HepG2 (cell line): ENCODE measurements around the gene SNRPB2. TPM values are rescaled to one million over a fixed set of nuclear protein-coding genes. Genes with fewer than 3 reads are reported as not detected.

Experiments used
- ATAC-seq: fragments of 200-7000 bp; cut with Tn5 transposase; 3 replicates; pipeline ENCODE4 v1.9.1; 2020; ENCODE audit warnings: mild to moderate bottlenecking, moderate library complexity
- BruUV-seq: library from RNA; stranded (reverse); fragments of 400-500 nt; replicated peaks from 2 replicates; lab custom pipeline; 2021; lab: Mats Ljungman, UMichigan
- CTCF ChIA-PET: fragments of 300-600 bp; formaldehyde crosslinking; extraction: SDS; loops from one replicate; lab custom pipeline; 2021; ENCODE audit warnings: low total read pairs, inconsistent platforms, low intra/inter-chr PET ratio; lab: Yijun Ruan, JAX
- POLR2A ChIA-PET: fragments of 350-600 bp; sonication (Branson Sonifier 250); formaldehyde crosslinking; loops from one replicate; lab custom pipeline; 2020; ENCODE audit warnings: antibody characterized with exemption, inconsistent platforms; lab: Yijun Ruan, JAX
- DNase-seq: peaks from one replicate; pipeline ENCODE4 v3.0.0-alpha.2; 2015; ENCODE audit warnings: low spot score
- FAIRE-seq: peaks from 3 replicates; lab custom pipeline; 2011; peaks lifted over from hg19 to GRCh38; lab: Jason Lieb, UNC
- H2AFZ ChIP-seq: one replicate; pipeline ENCODE4 v1.6.1; 2011; ENCODE audit warnings: low read length, inconsistent platforms
- H3K27ac ChIP-seq: fragments of 300-600 bp; 3 replicates; pipeline ENCODE4 v1.8.0; 2011; ENCODE audit warnings: mixed run types, mild to moderate bottlenecking, mixed read lengths, low read length, inconsistent platforms; ENCODE audit not compliant: insufficient read depth; ENCODE audit errors: extremely low read length
- H3K27me3 ChIP-seq, 2 experiments: fragments of 200-600 bp in 1 of 2; 2 replicates in 1 of 2; 3 replicates in 1 of 2; pipeline versions ENCODE4 v1.6.0 to v1.8.0; 2011; ENCODE audit warnings: low read length in 2 of 2, mild to moderate bottlenecking in 2 of 2, moderate library complexity in 2 of 2, inconsistent platforms in 1 of 2; ENCODE audit not compliant: insufficient read depth in 2 of 2, control insufficient read depth in 1 of 2
- H3K36me3 ChIP-seq, 2 experiments: fragments of 200-600 bp in 1 of 2; replicated peaks in 1 of 2; 2 replicates in 1 of 2; 3 replicates in 1 of 2; pipeline versions ENCODE4 v1.5.1 to v1.8.0; 2011; ENCODE audit warnings: low read length in 2 of 2, inconsistent platforms in 1 of 2; ENCODE audit not compliant: insufficient read depth in 2 of 2, control insufficient read depth in 1 of 2
- H3K4me1 ChIP-seq: 2 replicates; pipeline ENCODE4 v1.5.1; 2012; ENCODE audit warnings: low read length, inconsistent platforms; ENCODE audit not compliant: insufficient read depth
- H3K4me2 ChIP-seq: 2 replicates; pipeline ENCODE4 v1.6.0; 2011; ENCODE audit warnings: low read depth, low read length, inconsistent platforms
- H3K4me3 ChIP-seq, 3 experiments: fragments of 200-600 bp in 1 of 3; sonication (generic), shearing (Covaris generic) in 1 of 3; replicated peaks in 1 of 3; 2 replicates each; pipeline ENCODE4 v1.5.1; 2011 to 2016; ENCODE audit warnings: low read length in 3 of 3, inconsistent platforms in 2 of 3, low read depth in 2 of 3, mild to moderate bottlenecking in 2 of 3, control low read depth in 1 of 3, mixed read lengths in 1 of 3; ENCODE audit not compliant: insufficient read depth in 1 of 3
- H3K79me2 ChIP-seq: one replicate; pipeline ENCODE4 v1.6.1; 2011; ENCODE audit warnings: low read length, inconsistent platforms; ENCODE audit not compliant: insufficient read depth
- H3K9ac ChIP-seq: 2 replicates; pipeline ENCODE4 v1.6.0; 2011; ENCODE audit warnings: mild to moderate bottlenecking, low read depth, low read length, inconsistent platforms; ENCODE audit not compliant: insufficient read depth
- H3K9me3 ChIP-seq: 2 replicates; pipeline ENCODE4 v1.5.1; 2012; ENCODE audit warnings: mild to moderate bottlenecking, low read length
- H4K20me1 ChIP-seq: 2 replicates; pipeline ENCODE4 v1.6.0; 2011; ENCODE audit warnings: inconsistent platforms, mild to moderate bottlenecking, low read length, moderate library complexity; ENCODE audit not compliant: insufficient read depth
- AHR ChIP-seq: IDR thresholded peaks from 2 replicates; pipeline ENCODE4 v1.6.1; 2018; ENCODE audit warnings: missing genetic modification reagents, missing compliant biosample characterization
- ATM ChIP-seq: fragments of 450-650 bp; IDR thresholded peaks from 2 replicates; pipeline ENCODE4 v1.7.1; 2017; ENCODE audit warnings: mild to moderate bottlenecking, borderline replicate concordance
- BORCS8-MEF2B ChIP-seq: sonication (generic); formaldehyde crosslinking; IDR thresholded peaks from 2 replicates; pipeline ENCODE4 v1.8.0; 2022; ENCODE audit warnings: mild to moderate bottlenecking, missing genetic modification reagents
- HOXA3 ChIP-seq: sonication (generic); formaldehyde crosslinking; IDR thresholded peaks from 2 replicates; pipeline ENCODE4 v1.5.0; 2020; ENCODE audit warnings: missing genetic modification reagents
- KMT2B ChIP-seq: IDR thresholded peaks from 2 replicates; pipeline ENCODE4 v1.6.1; 2016; ENCODE audit warnings: missing genetic modification reagents, missing compliant biosample characterization
- SMAD1 ChIP-seq: sonication (generic); formaldehyde crosslinking; IDR thresholded peaks from 2 replicates; pipeline ENCODE4 v1.4.0; 2020; ENCODE audit warnings: missing genetic modification reagents, low read depth, mild to moderate bottlenecking, borderline replicate concordance
- SMAD9 ChIP-seq: sonication (generic); formaldehyde crosslinking; IDR thresholded peaks from 2 replicates; pipeline ENCODE4 v1.5.1; 2020; ENCODE audit warnings: mild to moderate bottlenecking, missing genetic modification reagents
- ZBTB3 ChIP-seq: sonication (generic); formaldehyde crosslinking; IDR thresholded peaks from 2 replicates; pipeline ENCODE4 v1.4.0; 2020; ENCODE audit warnings: low read depth, mild to moderate bottlenecking, moderate library complexity, missing genetic modification reagents, borderline replicate concordance
- ZNF230 ChIP-seq: sonication (generic); formaldehyde crosslinking; IDR thresholded peaks from 2 replicates; pipeline ENCODE4 v1.4.0; 2020; ENCODE audit warnings: mild to moderate bottlenecking, missing genetic modification reagents
- ZNF367 ChIP-seq: sonication (generic); formaldehyde crosslinking; IDR thresholded peaks from 2 replicates; pipeline ENCODE4 v1.4.0; 2020; ENCODE audit warnings: missing genetic modification reagents, borderline replicate concordance
- ZNF557 ChIP-seq: sonication (generic); formaldehyde crosslinking; IDR thresholded peaks from 2 replicates; pipeline ENCODE4 v1.4.0; 2020; ENCODE audit warnings: missing genetic modification reagents
- ZNF687 ChIP-seq: sonication (generic); formaldehyde crosslinking; IDR thresholded peaks from 2 replicates; pipeline ENCODE4 v1.5.1; 2020; ENCODE audit warnings: mild to moderate bottlenecking, missing genetic modification reagents, moderate library complexity
- ZSCAN21 ChIP-seq: sonication (generic); formaldehyde crosslinking; IDR thresholded peaks from 2 replicates; pipeline ENCODE4 v1.8.0; 2022; ENCODE audit warnings: mild to moderate bottlenecking, missing genetic modification reagents, moderate library complexity, borderline replicate concordance
- WGBS: methylation state at CpG from one replicate; pipeline ENCODE4 v1.1.6; 2017; ENCODE audit warnings: low lambda C conversion rate; 5-methylcytosine and 5-hydroxymethylcytosine counted together
- in situ Hi-C: cut with HindIII; loops from 2 replicates; pipeline ENCODE4 v1.10.0; 2017; ENCODE audit warnings: low pct_unique_long_range_greater_than_20kb; ENCODE audit not compliant: extremely low pct_ligation_motif_present
- intact Hi-C: fragments of 100-400 bp; cut with micrococcal nuclease; formaldehyde crosslinking; loops from one replicate; pipeline ENCODE4 v1.10.0; 2022; ENCODE audit not compliant: unreplicated experiment
- polyA plus RNA-seq, 8 experiments: library from polyadenylated mRNA; depleted of rRNA in 3 of 8; stranded (reverse) in 7 of 8; unstranded in 1 of 8; fragments of >200 nt; fragmentation: Illumina TruSeq in 4 of 8; extraction: Trizol in 4 of 8; gene quantifications; 2 replicates each; pipeline versions ENCODE4 v1.2.1 to v1.2.3, GENCODE V29; 2011 to 2016; ENCODE audit warnings: low read depth in 4 of 8, missing spikeins in 1 of 8, mixed read lengths in 1 of 8; ENCODE audit not compliant: insufficient read depth in 1 of 8
- total RNA-seq, 5 experiments: library from RNA; depleted of rRNA; stranded (reverse); fragments of >200 nt; fragmentation: Illumina TruSeq; extraction: Trizol; gene quantifications; 2 replicates each; pipeline ENCODE4 v1.2.3, GENCODE V29; 2016; ENCODE audit warnings: low read depth in 1 of 5
- TF ChIP-seq, protein P1 (sequence below): sonication (generic); formaldehyde crosslinking; IDR thresholded peaks from 2 replicates; pipeline ENCODE4 v1.8.0; 2023; ENCODE audit warnings: mild to moderate bottlenecking, missing genetic modification reagents
- TF ChIP-seq, protein P2 (sequence below): IDR thresholded peaks from 2 replicates; pipeline ENCODE4 v1.6.1; 2016; ENCODE audit warnings: low read depth, control low read depth

The SNRPB2 gene
- total and polyA plus RNA-seq, 2 of the 13 experiments (the other 11 are each of a cell fraction or from before 2014, with no cell fraction given), result 107 to 204 TPM

DNA sequence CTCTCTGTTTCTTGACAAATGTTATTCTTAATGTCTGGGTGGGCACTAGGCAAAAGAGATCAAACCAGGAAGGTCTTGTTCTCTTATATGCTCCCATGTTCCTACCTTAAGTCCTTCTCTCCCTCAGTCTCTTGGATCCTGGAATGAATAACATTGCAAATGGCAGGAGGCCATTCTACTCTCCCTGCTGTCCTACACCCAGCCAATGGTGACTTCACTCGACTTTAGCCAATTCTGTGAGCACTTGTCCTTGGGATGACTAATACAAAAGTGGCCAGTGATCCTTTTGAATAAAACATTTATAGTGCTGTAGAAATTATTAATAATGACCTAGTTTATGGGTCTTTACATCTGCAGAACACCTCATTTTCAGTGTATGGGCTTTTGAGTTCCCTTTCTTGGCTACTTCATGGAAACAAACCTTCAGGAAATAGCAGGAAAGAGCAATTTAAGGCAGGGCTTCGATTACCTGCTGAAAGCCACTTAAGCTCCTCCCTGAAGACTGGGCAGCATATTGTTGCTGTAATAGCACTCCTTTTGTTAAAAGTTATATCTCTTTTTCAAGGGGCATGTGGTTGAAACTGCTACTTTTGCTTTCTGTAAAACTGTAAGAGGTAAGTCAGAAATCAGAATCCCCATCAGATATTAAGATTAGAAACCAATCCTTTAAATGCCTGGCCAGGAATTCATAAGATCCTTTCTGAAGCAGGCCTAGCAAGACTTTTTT lies 28.8 kb downstream of the SNRPB2 start:
- CTCF ChIA-PET, result interaction anchor here (1.4 kb wide), 1 partner anchor 58 kb away, joined by 3 read pairs; no protein-coding TSS in a partner anchor
- Histone ChIP-seq H2AFZ (no peak overlapping the region), H3K9ac (no peak overlapping the region)
- TF ChIP-seq ZNF557 (CRISPR knock-in tag), result no peak
- TF ChIP-seq ZSCAN21 (CRISPR knock-in tag), result no peak
- TF ChIP-seq HOXA3 (CRISPR knock-in tag), result no peak
- no peak for TF ChIP-seq BORCS8-MEF2B
- no peak for TF ChIP-seq SMAD9 (CRISPR knock-in tag)
- TF ChIP-seq ZNF367 (CRISPR knock-in tag), result no peak
- TF ChIP-seq ZNF230 (CRISPR knock-in tag), result no peak
- TF ChIP-seq, protein P1, sequence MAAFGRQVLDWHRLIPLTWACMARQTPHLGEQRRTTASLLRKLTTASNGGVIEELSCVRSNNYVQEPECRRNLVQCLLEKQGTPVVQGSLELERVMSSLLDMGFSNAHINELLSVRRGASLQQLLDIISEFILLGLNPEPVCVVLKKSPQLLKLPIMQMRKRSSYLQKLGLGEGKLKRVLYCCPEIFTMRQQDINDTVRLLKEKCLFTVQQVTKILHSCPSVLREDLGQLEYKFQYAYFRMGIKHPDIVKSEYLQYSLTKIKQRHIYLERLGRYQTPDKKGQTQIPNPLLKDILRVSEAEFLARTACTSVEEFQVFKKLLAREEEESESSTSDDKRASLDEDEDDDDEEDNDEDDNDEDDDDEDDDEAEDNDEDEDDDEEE (CRISPR knock-in tag), result no peak
- TF ChIP-seq KMT2B (CRISPR knock-in tag), result no peak
- TF ChIP-seq ZBTB3 (CRISPR knock-in tag), result no peak
- TF ChIP-seq, protein P2, sequence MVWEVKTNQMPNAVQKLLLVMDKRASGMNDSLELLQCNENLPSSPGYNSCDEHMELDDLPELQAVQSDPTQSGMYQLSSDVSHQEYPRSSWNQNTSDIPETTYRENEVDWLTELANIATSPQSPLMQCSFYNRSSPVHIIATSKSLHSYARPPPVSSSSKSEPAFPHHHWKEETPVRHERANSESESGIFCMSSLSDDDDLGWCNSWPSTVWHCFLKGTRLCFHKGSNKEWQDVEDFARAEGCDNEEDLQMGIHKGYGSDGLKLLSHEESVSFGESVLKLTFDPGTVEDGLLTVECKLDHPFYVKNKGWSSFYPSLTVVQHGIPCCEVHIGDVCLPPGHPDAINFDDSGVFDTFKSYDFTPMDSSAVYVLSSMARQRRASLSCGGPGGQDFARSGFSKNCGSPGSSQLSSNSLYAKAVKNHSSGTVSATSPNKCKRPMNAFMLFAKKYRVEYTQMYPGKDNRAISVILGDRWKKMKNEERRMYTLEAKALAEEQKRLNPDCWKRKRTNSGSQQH, result no peak
- no peak for TF ChIP-seq ATM
- no peak for TF ChIP-seq ZNF687 (CRISPR knock-in tag)
- TF ChIP-seq AHR (CRISPR knock-in tag), result no peak
- TF ChIP-seq SMAD1 (CRISPR knock-in tag), result no peak
- TF ChIP-seq, all 625 proteins: peak for 0
- in situ Hi-C loops (no loop called here), intact Hi-C loops (no loop called here)
- no peak overlapping the region for H3K4me3 ChIP-seq
- no peaks in the 10 kb centered on the region for H3K4me1 ChIP-seq
- no peaks in the 10 kb centered on the region for H3K79me2 ChIP-seq
- no peak overlapping the region for H3K27ac ChIP-seq
- no peaks in the 10 kb centered on the region for H3K27me3 ChIP-seq
- no peak overlapping the region for H3K4me2 ChIP-seq
- no TSS peak for BruUV-seq
- DNase-seq (no peak), FAIRE-seq (no peak), ATAC-seq (no peak)
- 0% methylated on average over 2 of the region's 2 CpGs for WGBS
- H4K20me1 ChIP-seq, result no peaks in the 10 kb centered on the region
- H3K9me3 ChIP-seq, result no peaks in the 10 kb centered on the region
- POLR2A ChIA-PET, result no interaction called here
- no peaks in the 10 kb centered on the region for H3K36me3 ChIP-seq
